Anterior cingulate cortex (tissue), 58 donors: Measurements from ENCODE around the gene PCDHGA10.
"Not testable (repeated sequence)": the region's sequence is repeated elsewhere in the genome, so short reads cannot be mapped to it uniquely, and the experiment has no call there.

Source experiments
- DNase-seq, 58 donors: peaks; one replicate each; lab custom pipeline; 2025; lab: John Stamatoyannopoulos, UW

The PCDHGA10 gene

DNA sequence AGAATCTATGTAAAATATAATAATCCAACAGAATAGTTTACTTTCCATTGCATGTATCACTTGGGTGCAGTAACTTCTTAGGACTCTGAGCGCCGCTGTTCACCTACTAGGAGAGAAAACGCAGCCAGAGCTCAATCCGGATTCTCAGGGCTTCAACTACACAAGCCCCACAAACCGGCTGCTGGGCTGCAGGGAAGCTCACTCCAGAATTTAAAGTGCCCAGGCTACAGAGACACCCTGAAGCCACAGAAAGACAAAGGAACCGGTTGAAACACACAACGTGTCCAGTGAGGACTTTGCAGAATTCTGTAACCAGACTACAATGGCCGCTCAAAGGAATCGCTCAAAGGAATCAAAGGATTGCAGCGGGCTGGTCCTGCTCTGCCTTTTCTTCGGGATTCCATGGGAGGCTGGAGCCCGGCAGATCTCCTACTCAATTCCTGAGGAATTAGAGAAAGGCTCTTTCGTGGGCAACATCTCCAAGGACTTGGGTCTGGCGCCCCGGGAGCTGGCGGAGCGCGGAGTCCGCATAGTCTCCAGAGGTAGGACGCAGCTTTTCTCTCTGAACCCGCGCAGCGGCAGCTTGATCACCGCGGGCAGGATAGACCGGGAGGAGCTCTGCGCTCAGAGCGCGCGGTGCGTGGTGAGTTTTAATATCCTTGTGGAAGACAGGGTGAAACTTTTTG lies at the start of gene PCDHGA10:
Gene PCDHGA10 (plus strand): TSS at position 134 of the 686 bp plus-strand sequence. CDS start 189 bp downstream, at position 323.
- DNase-seq = peak in 1 of 58 donors; percentile 12

DNA sequence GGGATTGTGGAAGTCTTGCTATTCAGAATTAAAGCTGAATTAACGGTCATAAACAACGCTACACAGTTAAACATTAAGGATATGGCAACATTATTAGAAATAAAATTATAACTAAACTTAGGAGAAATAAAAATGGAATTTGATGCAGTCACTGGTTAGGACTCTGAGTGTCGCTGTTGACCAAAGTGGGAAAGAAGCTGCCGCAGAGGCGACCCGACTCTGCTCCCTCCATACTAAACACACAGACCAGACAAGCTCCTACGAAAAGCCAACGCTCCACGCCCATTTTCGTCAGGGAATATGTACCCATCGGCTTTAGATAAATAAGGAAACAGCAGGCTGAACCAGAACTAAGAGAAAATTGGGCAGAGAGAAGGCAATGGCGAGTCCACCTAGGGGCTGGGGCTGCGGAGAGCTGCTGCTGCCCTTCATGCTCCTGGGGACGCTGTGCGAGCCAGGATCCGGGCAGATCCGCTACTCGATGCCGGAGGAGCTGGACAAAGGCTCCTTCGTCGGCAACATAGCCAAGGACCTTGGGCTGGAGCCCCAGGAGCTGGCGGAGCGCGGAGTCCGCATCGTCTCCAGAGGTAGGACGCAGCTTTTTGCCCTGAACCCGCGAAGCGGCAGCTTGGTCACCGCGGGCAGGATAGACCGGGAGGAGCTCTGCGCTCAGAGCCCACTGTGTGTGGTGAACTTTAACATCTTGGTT lies 48.7 kb upstream of the PCDHGA10 start, which contains the start of gene PCDHGA5:
Gene PCDHGA5 (plus strand): TSS at position 211 of the 709 bp plus-strand sequence. CDS start 169 bp downstream, at position 380.
- no peak for DNase-seq

DNA sequence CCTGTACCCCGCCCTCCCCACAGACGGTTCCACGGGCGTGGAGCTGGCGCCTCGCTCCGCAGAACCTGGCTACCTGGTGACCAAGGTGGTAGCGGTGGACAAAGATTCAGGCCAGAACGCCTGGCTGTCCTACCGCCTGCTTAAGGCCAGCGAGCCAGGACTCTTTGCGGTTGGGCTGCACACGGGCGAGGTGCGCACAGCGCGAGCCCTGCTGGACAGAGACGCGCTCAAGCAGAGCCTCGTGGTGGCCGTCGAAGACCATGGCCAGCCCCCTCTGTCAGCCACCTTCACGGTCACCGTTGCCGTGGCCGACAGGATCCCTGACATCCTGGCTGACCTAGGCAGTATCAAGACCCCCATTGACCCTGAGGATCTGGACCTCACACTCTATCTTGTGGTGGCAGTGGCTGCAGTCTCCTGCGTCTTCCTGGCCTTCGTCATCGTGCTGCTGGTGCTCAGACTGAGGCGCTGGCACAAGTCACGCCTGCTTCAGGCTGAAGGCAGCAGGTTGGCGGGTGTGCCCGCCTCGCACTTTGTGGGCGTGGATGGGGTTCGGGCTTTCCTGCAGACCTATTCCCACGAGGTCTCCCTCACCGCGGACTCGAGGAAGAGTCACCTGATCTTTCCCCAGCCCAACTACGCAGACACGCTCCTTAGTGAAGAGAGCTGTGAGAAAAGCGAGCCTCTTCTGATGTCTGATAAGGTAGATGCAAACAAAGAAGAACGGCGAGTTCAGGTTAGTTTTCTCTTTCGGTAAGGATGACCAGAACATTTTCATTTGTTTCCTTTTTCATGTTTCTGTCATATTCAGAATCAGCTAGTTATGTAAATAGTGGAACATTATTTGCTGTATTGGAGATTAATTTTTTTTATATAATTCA lies 46.5 kb upstream of the PCDHGA10 start:
- DNase-seq = no peak

DNA sequence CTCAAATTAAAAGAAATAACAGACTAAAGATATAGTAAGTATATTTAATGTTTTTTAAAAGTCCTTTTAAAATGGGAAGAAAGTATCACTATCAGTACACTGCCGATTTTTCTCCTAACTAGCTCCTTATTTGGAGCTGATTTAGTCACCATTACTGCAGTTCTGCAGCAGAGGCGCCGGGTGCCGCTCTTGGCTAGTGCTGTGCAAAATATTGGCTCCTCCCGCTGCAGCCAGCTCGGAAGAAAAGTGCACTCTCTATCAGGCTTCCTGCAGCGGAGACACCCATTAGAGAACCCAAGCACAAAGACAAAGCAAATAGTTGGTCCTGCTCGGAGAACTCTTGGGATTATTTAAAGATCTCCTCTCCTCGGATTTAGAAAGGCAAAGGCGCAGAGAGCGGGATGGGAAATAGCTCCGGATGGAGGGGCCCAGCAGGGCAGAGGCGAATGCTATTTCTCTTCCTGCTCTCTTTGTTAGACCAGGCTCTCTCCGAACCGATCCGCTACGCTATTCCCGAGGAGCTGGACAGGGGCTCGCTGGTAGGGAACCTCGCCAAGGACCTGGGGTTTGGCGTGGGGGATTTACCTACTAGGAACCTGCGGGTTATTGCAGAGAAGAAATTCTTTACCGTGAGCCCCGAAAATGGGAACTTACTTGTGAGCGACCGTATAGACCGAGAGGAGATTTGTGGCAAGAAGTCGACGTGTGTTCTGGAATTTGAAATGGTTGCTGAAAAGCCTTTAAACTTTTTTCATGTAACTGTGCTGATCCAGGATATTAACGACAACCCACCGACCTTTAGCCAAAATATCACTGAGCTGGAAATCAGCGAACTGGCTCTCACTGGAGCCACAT lies 42.6 kb upstream of the PCDHGA10 start, which contains the start of gene PCDHGB3:
Gene PCDHGB3 (plus strand): TSS at position 249 of the 855 bp plus-strand sequence. CDS start 153 bp downstream, at position 402.
- DNase-seq = no peak

DNA sequence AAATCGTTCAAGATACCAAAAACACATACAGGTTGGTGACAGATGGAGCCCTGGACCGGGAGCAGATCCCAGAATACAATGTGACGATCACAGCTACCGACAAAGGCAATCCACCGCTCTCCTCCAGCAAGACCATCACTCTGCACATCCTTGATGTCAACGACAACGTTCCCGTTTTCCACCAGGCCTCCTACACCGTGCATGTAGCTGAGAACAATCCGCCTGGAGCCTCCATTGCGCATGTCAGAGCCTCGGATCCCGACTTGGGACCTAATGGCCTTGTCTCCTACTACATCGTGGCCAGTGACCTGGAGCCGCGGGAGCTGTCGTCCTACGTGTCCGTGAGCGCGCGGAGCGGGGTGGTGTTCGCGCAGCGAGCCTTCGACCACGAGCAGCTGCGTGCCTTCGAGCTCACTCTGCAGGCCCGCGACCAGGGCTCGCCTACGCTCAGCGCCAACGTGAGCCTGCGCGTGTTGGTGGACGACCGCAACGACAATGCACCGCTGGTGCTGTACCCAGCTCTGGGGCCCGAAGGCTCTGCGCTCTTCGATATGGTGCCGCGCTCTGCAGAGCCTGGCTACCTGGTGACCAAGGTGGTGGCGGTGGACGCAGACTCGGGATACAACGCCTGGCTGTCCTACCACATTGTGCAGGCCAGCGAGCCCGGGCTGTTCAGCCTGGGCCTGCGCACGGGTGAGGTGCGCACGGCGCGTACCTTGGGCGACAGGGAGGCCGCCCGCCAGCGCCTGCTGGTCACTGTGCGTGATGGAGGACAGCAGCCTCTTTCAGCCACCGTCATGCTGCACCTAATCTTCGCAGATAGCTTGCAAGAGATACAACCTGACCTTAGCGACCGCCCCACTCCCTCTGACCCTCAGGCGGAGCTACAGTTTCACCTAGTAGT lies 41.0 kb upstream of the PCDHGA10 start:
- DNase-seq = no peak

DNA sequence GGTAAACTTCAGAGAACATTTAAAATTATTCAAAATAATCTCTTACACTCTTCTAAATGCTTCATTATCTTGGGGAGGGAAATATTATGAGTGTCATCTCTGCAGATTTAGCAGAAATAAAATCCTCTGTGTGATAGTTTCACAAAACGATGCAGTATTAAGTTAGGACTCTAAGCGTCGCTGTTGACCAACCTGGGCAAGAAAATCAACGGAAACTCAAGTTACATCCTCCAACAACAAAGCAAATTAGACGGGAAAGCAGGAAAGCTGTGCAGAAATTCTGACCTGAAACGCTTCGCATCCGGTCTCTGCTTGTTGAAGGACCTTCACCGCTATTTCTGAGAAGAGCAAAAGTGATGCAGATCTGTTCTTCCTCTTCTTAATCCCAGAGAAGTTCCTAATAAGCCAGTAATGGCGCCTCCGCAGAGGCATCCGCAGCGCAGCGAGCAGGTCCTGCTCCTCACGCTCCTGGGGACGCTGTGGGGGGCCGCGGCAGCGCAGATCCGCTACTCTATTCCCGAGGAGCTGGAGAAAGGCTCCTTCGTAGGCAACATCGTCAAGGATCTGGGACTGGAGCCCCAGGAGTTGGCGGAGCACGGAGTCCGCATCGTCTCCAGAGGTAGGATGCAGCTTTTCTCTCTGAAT lies 39.0 kb upstream of the PCDHGA10 start, which contains the start of gene PCDHGA6:
Gene PCDHGA6 (plus strand): TSS at position 219 of the 645 bp plus-strand sequence. CDS start 193 bp downstream, at position 412.
- no peak for DNase-seq

DNA sequence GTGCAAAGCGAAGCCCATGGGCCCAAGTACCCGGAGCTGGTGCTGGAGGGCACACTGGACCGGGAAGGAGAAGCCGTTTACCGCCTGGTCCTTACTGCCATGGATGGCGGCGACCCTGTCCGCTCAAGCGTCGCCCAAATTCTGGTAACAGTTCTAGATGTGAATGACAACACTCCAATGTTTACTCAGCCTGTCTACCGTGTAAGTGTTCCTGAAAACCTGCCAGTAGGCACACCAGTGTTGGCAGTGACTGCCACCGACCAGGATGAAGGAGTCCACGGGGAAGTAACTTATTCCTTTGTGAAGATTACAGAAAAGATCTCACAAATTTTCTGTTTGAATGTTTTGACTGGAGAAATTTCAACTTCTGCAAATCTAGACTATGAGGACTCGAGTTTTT lies 38.2 kb upstream of the PCDHGA10 start:
- no peak for DNase-seq

GRCh38 chr5:141375444-141376155 lies 37.2 kb upstream of the PCDHGA10 start:
- not testable (repeated sequence) for DNase-seq

GRCh38 chr5:141382469-141383294 lies 30.1 kb upstream of the PCDHGA10 start, which contains the start of gene PCDHGA7:
PCDHGA7 (plus strand) TSS chr5:141382742; CDS start chr5:141382900, 158 bp downstream.
- no peak for DNase-seq

- no peak for DNase-seq
Observed at GRCh38 chr5:141383345-141383744, 29.4 kb upstream of the PCDHGA10 start.

- DNase-seq = no peak
Observed at GRCh38 chr5:141384471-141385267, 28.1 kb upstream of the PCDHGA10 start.

DNA sequence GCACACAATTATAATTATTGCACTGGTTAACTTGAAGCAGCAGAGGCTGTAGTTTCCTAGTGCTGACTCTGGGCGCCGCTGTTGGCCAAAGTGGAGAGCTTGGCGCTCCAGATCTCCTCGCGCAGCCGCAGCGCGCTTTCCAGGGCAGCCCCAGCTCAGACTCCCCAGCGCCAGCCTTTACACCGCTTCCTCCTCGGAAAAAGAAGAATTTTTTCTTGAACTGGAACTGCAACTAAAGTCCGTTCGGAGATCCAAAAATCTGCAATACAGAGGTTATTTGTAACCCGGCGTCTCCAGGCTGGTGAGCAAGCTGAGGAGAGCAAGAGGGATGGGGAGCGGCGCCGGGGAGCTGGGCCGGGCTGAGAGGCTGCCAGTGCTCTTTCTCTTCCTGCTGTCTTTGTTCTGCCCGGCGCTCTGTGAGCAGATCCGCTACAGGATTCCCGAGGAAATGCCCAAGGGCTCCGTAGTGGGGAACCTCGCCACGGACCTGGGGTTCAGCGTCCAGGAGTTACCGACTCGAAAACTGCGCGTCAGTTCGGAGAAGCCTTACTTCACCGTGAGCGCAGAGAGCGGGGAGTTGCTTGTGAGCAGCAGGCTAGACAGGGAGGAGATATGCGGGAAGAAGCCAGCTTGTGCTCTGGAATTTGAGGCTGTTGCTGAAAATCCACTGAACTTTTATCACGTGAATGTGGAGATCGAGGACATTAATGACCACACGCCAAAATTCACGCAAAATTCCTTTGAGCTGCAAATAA lies 25.1 kb upstream of the PCDHGA10 start, which contains the start of gene PCDHGB4:
Gene PCDHGB4 (plus strand): TSS at position 142 of the 755 bp plus-strand sequence. CDS start 187 bp downstream, at position 329.
- not testable (repeated sequence) for DNase-seq

- DNase-seq = no peak
Observed at GRCh38 chr5:141388661-141389060, 24.1 kb upstream of the PCDHGA10 start.
